PC-9 (cell line): ENCODE results near the gene HDAC7. TPM values are rescaled to one million over a fixed set of nuclear protein-coding genes. Genes with fewer than 3 reads are reported as not detected.

ENCODE experiments used
- BruUV-seq: library from RNA; stranded (reverse); fragments of 400-500 nt; replicated peaks from 2 replicates; lab custom pipeline; 2021; lab: Mats Ljungman, UMichigan
- CTCF ChIA-PET: fragments of 300-600 bp; sonication (Branson Sonifier 250); formaldehyde crosslinking; loops from one replicate; lab custom pipeline; 2022; ENCODE audit warnings: antibody characterized with exemption; lab: Charles Lee
- POLR2A ChIA-PET: fragments of 300-600 bp; sonication (Branson Sonifier 250); formaldehyde crosslinking; loops from one replicate; lab custom pipeline; 2022; ENCODE audit warnings: antibody characterized with exemption; ENCODE audit not compliant: unreplicated experiment; lab: Charles Lee
- DNase-seq, 2 experiments: peaks; one replicate each; pipeline versions ENCODE4 v3.0.0 to v3.0.0-alpha.2; 2015 to 2022; ENCODE audit warnings: mixed read lengths in 1 of 2
- H2AFZ ChIP-seq: fragments of 200-600 bp; sonication (generic); 2 replicates; pipeline ENCODE4 v1.8.1; 2017; ENCODE audit warnings: antibody characterized with exemption
- H3F3A ChIP-seq: fragments of 200-600 bp; sonication (generic); 2 replicates; pipeline ENCODE4 v1.8.1; 2017; ENCODE audit warnings: antibody characterized with exemption, mild to moderate bottlenecking, low read depth; ENCODE audit not compliant: insufficient read depth
- H3K27ac ChIP-seq: fragments of 200-600 bp; sonication (generic); 2 replicates; pipeline ENCODE4 v1.6.1; 2016; ENCODE audit warnings: mixed run types
- H3K27me3 ChIP-seq: fragments of 200-600 bp; sonication (generic); 2 replicates; pipeline ENCODE4 v1.6.1; 2016; ENCODE audit warnings: low read depth, mixed run types; ENCODE audit not compliant: insufficient read depth
- H3K36me3 ChIP-seq: fragments of 200-600 bp; sonication (generic); 2 replicates; pipeline ENCODE4 v1.6.1; 2016; ENCODE audit warnings: low read depth, mixed run types
- H3K4me1 ChIP-seq: fragments of 200-600 bp; sonication (generic); replicated peaks from 2 replicates; pipeline ENCODE4 v1.6.1; 2016; ENCODE audit warnings: mixed run types; ENCODE audit not compliant: insufficient read depth
- H3K4me2 ChIP-seq: fragments of 200-600 bp; sonication (generic); 2 replicates; pipeline ENCODE4 v1.6.1; 2017; ENCODE audit warnings: mixed run types
- H3K4me3 ChIP-seq: fragments of 200-600 bp; sonication (generic); 2 replicates; pipeline ENCODE4 v1.6.1; 2016; ENCODE audit warnings: mixed run types
- H3K79me2 ChIP-seq: fragments of 200-600 bp; sonication (generic); 2 replicates; pipeline ENCODE4 v1.6.1; 2017; ENCODE audit warnings: low read depth, mixed run types
- H3K9me2 ChIP-seq: fragments of 200-600 bp; sonication (generic); 2 replicates; pipeline ENCODE4 v1.8.1; 2017; ENCODE audit warnings: mild to moderate bottlenecking; ENCODE audit not compliant: insufficient read depth
- H3K9me3 ChIP-seq: fragments of 200-600 bp; sonication (generic); 2 replicates; pipeline ENCODE4 v1.8.1; 2016; ENCODE audit warnings: low read depth; ENCODE audit not compliant: insufficient read depth
- H4K20me1 ChIP-seq: fragments of 200-600 bp; sonication (generic); 2 replicates; pipeline ENCODE4 v1.8.1; 2017; ENCODE audit not compliant: insufficient read depth
- EZH2 ChIP-seq: fragments of 200-600 bp; sonication (generic); IDR thresholded peaks from 2 replicates; pipeline ENCODE4 v1.8.0; 2017; ENCODE audit warnings: antibody characterized with exemption, low read depth
- intact Hi-C: fragments of 100-400 bp; cut with micrococcal nuclease; formaldehyde crosslinking; loops from one replicate; pipeline ENCODE4 v1.10.0; 2022; ENCODE audit not compliant: unreplicated experiment
- total RNA-seq: library from RNA; stranded (reverse); gene quantifications from 2 replicates; pipeline ENCODE4 v1.2.3, GENCODE V29; 2021
- TF ChIP-seq, protein P1 (sequence below): fragments of 200-600 bp; sonication (generic); conservative IDR thresholded peaks from 2 replicates; pipeline ENCODE4 v1.6.1; 2017; ENCODE audit warnings: mixed run types, antibody characterized with exemption, mild to moderate bottlenecking, moderate library complexity

Gene HDAC7
- total RNA-seq, 1 experiment from 2014 or later: 106 TPM

DNA sequence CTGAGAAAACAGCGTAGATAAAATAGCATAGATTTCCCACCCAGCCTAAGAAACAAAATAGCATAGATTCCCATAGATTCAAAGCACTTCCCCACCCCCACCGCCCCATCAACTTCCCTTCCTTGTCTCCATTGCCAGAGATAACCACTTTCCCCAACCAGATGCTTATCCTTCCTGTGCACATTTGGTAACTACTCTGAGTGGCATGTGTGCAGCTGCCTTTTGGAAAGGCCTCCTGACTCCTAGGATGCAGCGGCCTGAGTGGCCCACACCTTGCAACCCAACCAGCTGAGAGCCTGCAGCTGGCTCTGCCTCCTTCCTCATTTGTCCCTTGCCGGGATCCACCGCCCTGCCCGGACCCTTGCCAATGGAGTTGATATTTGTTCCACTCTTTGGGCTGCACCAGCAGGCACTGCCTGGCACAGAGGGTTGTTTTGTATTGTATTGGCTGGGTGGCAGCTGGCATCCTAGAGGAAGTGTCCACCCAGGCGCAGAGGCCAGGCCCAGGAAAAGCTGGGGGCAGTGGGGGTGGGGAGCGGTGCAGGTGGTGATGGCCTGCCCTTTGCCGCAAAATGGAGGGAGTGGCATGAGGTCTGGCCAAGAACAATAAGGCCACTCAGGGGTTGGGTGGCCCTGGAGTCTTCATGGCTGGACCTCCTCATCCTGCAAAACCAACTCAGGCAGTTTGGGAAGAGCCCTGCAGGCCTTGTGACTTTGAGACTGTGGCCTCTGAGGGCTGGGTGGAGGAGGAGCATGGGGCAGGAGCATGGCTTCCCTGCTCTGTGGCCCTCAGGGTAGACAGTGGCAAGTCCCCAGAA lies 41.8 kb downstream of the HDAC7 start:
- Histone ChIP-seq H3K4me2 (peak overlapping the region; percentile 98; the same call in 1 of the 2 replicates), H3F3A (peaks cover 58% of the 10 kb centered on the region), H4K20me1 (no peaks in the 10 kb centered on the region), H3K9me2 (no peaks in the 10 kb centered on the region), H3K4me3 (no peak overlapping the region), H2AFZ (no peak overlapping the region), H3K27ac (no peak overlapping the region), H3K36me3 (no peaks in the 10 kb centered on the region), H3K27me3 (no peaks in the 10 kb centered on the region), H3K79me2 (peaks cover 38% of the 10 kb centered on the region), H3K4me1 (peaks cover 67% of the 10 kb centered on the region), H3K9me3 (no peaks in the 10 kb centered on the region)
- POLR2A ChIA-PET: interaction anchor here (0.5 to 1.5 kb wide), 5 partner anchors 9 to 1180 kb away, joined by 3 to 9 read pairs (median 4); partner anchors contain the start of gene ARF3
- CTCF ChIA-PET: interaction anchor here (0.7 to 1.9 kb wide), 4 partner anchors 15 to 45 kb away, joined by 4 to 19 read pairs (median 8); no protein-coding TSS in a partner anchor
- no peak for TF ChIP-seq EZH2
- TF ChIP-seq, protein P1, sequence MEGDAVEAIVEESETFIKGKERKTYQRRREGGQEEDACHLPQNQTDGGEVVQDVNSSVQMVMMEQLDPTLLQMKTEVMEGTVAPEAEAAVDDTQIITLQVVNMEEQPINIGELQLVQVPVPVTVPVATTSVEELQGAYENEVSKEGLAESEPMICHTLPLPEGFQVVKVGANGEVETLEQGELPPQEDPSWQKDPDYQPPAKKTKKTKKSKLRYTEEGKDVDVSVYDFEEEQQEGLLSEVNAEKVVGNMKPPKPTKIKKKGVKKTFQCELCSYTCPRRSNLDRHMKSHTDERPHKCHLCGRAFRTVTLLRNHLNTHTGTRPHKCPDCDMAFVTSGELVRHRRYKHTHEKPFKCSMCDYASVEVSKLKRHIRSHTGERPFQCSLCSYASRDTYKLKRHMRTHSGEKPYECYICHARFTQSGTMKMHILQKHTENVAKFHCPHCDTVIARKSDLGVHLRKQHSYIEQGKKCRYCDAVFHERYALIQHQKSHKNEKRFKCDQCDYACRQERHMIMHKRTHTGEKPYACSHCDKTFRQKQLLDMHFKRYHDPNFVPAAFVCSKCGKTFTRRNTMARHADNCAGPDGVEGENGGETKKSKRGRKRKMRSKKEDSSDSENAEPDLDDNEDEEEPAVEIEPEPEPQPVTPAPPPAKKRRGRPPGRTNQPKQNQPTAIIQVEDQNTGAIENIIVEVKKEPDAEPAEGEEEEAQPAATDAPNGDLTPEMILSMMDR: no peak
- BruUV-seq: no TSS peak
- intact Hi-C loops: loop anchor here (1.0 to 2.0 kb wide), 4 partner anchors 10 to 59 kb away; no protein-coding TSS in a partner anchor
- peak; percentile 42 to 86 for DNase-seq

DNA sequence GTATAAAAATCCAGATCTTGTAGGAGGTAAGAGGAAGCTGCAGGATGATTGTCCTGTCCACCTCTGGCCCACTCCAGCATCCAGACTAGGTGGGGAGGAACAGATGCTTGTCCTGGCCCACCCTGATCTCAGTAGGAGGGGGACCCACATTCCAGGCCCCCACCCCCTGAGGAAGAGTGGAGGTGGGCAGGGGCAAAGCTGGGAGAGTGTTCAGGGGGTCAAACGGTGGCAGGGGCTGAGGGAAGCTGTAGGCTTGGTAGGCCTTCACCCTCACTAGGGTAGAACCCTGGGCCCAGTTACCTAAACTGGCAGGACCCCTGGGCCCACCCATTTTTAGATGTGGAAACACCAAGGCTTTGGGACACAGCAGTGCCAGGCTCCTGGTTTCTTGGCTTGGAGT lies 42.6 kb downstream of the HDAC7 start:
- Histone ChIP-seq H3K79me2 (peaks cover 38% of the 10 kb centered on the region), H3K4me1 (peaks cover 61% of the 10 kb centered on the region), H2AFZ (no peak overlapping the region), H3K36me3 (no peaks in the 10 kb centered on the region), H3K9me3 (no peaks in the 10 kb centered on the region), H4K20me1 (no peaks in the 10 kb centered on the region), H3F3A (peaks cover 53% of the 10 kb centered on the region), H3K9me2 (no peaks in the 10 kb centered on the region), H3K4me2 (peak overlapping the region; percentile 98; the same call in 1 of the 2 replicates), H3K27ac (peak overlapping the region; percentile 39), H3K4me3 (no peak overlapping the region), H3K27me3 (no peaks in the 10 kb centered on the region)
- intact Hi-C loops: no loop called here
- no peak for DNase-seq
- no TSS peak for BruUV-seq
- POLR2A ChIA-PET: interaction anchor here (0.6 to 1.5 kb wide), 3 partner anchors 8 to 58 kb away, joined by 3 to 9 read pairs (median 4); no protein-coding TSS in a partner anchor
- CTCF ChIA-PET: interaction anchor here (1.2 to 1.9 kb wide), 4 partner anchors 14 to 59 kb away, joined by 5 to 19 read pairs (median 8); no protein-coding TSS in a partner anchor
- TF ChIP-seq, protein P1: no peak
- no peak for TF ChIP-seq EZH2

DNA sequence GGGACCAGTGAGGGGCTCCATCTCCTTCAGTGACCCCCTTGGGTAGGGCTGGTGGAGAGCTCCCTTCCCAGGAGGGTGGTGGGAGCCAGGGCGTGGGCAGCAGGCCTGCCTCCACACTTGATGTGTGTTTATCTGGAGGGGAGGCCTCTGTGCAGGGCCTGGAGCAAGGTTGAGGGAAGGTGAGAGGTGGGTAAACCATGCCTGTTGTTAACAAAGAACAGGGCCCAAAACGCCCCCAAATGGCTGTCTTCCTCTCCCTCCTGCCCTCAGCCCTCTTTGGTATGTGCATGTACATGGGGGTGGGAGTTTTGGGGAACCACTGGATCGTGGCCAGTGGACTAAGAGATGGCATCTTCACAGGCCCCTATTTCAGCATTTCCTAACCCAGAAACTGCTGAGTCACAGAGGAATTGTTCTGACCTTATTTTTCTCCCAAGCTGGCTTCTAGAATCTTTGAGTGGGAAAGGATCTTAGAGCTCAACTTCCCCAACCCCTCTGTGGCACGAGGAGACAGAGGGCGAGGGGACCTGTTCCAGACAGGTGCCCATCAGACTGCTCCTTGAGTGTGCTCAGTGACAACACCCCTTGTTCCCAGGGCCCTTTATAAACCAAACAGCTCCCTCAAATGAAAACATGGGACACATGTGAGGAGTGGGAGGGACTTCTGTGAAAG lies 43.1 kb downstream of the HDAC7 start:
- Histone ChIP-seq H3F3A (peaks cover 50% of the 10 kb centered on the region), H3K27me3 (no peaks in the 10 kb centered on the region), H2AFZ (no peak overlapping the region), H4K20me1 (no peaks in the 10 kb centered on the region), H3K9me2 (no peaks in the 10 kb centered on the region), H3K4me2 (peak overlapping the region; percentile 98), H3K9me3 (no peaks in the 10 kb centered on the region), H3K27ac (peak overlapping the region; percentile 39), H3K79me2 (peaks cover 38% of the 10 kb centered on the region), H3K4me3 (no peak overlapping the region), H3K4me1 (peaks cover 56% of the 10 kb centered on the region), H3K36me3 (no peaks in the 10 kb centered on the region)
- TF ChIP-seq, protein P1: no peak
- TF ChIP-seq EZH2: no peak
- POLR2A ChIA-PET: interaction anchor here (0.6 to 1.5 kb wide), 2 partner anchors 8 to 16 kb away, joined by 3 to 9 read pairs; no protein-coding TSS in a partner anchor
- intact Hi-C loops: no loop called here
- CTCF ChIA-PET: interaction anchor here (0.9 to 1.8 kb wide), 4 partner anchors 32 to 59 kb away, joined by 3 to 19 read pairs (median 4); no protein-coding TSS in a partner anchor
- DNase-seq: no peak
- BruUV-seq: no TSS peak
